HepG2 (cell line): ENCODE results near the gene RHOT2. TPM values are rescaled to one million over a fixed set of nuclear protein-coding genes. Genes with fewer than 3 reads are reported as not detected.

Experiments used
- ATAC-seq: fragments of 200-7000 bp; cut with Tn5 transposase; 3 replicates; pipeline ENCODE4 v1.9.1; 2020; ENCODE audit warnings: mild to moderate bottlenecking, moderate library complexity
- BruUV-seq: library from RNA; stranded (reverse); fragments of 400-500 nt; replicated peaks from 2 replicates; lab custom pipeline; 2021; lab: Mats Ljungman, UMichigan
- CTCF ChIA-PET: fragments of 300-600 bp; formaldehyde crosslinking; extraction: SDS; loops from one replicate; lab custom pipeline; 2021; ENCODE audit warnings: low total read pairs, inconsistent platforms, low intra/inter-chr PET ratio; lab: Yijun Ruan, JAX
- POLR2A ChIA-PET: fragments of 350-600 bp; sonication (Branson Sonifier 250); formaldehyde crosslinking; loops from one replicate; lab custom pipeline; 2020; ENCODE audit warnings: antibody characterized with exemption, inconsistent platforms; lab: Yijun Ruan, JAX
- DNase-seq: peaks from one replicate; pipeline ENCODE4 v3.0.0-alpha.2; 2015; ENCODE audit warnings: low spot score
- FAIRE-seq: peaks from 3 replicates; lab custom pipeline; 2011; peaks lifted over from hg19 to GRCh38; lab: Jason Lieb, UNC
- H2AFZ ChIP-seq: one replicate; pipeline ENCODE4 v1.6.1; 2011; ENCODE audit warnings: low read length, inconsistent platforms
- H3K27ac ChIP-seq: fragments of 300-600 bp; 3 replicates; pipeline ENCODE4 v1.8.0; 2011; ENCODE audit warnings: mixed run types, mild to moderate bottlenecking, mixed read lengths, low read length, inconsistent platforms; ENCODE audit not compliant: insufficient read depth; ENCODE audit errors: extremely low read length
- H3K27me3 ChIP-seq, 2 experiments: fragments of 200-600 bp in 1 of 2; 2 replicates in 1 of 2; 3 replicates in 1 of 2; pipeline versions ENCODE4 v1.6.0 to v1.8.0; 2011; ENCODE audit warnings: low read length in 2 of 2, mild to moderate bottlenecking in 2 of 2, moderate library complexity in 2 of 2, inconsistent platforms in 1 of 2; ENCODE audit not compliant: insufficient read depth in 2 of 2, control insufficient read depth in 1 of 2
- H3K36me3 ChIP-seq, 2 experiments: fragments of 200-600 bp in 1 of 2; replicated peaks in 1 of 2; 2 replicates in 1 of 2; 3 replicates in 1 of 2; pipeline versions ENCODE4 v1.5.1 to v1.8.0; 2011; ENCODE audit warnings: low read length in 2 of 2, inconsistent platforms in 1 of 2; ENCODE audit not compliant: insufficient read depth in 2 of 2, control insufficient read depth in 1 of 2
- H3K4me1 ChIP-seq: 2 replicates; pipeline ENCODE4 v1.5.1; 2012; ENCODE audit warnings: low read length, inconsistent platforms; ENCODE audit not compliant: insufficient read depth
- H3K4me2 ChIP-seq: 2 replicates; pipeline ENCODE4 v1.6.0; 2011; ENCODE audit warnings: low read depth, low read length, inconsistent platforms
- H3K4me3 ChIP-seq, 3 experiments: fragments of 200-600 bp in 1 of 3; sonication (generic), shearing (Covaris generic) in 1 of 3; replicated peaks in 1 of 3; 2 replicates each; pipeline ENCODE4 v1.5.1; 2011 to 2016; ENCODE audit warnings: low read length in 3 of 3, inconsistent platforms in 2 of 3, low read depth in 2 of 3, mild to moderate bottlenecking in 2 of 3, control low read depth in 1 of 3, mixed read lengths in 1 of 3; ENCODE audit not compliant: insufficient read depth in 1 of 3
- H3K79me2 ChIP-seq: one replicate; pipeline ENCODE4 v1.6.1; 2011; ENCODE audit warnings: low read length, inconsistent platforms; ENCODE audit not compliant: insufficient read depth
- H3K9ac ChIP-seq: 2 replicates; pipeline ENCODE4 v1.6.0; 2011; ENCODE audit warnings: mild to moderate bottlenecking, low read depth, low read length, inconsistent platforms; ENCODE audit not compliant: insufficient read depth
- H3K9me3 ChIP-seq: 2 replicates; pipeline ENCODE4 v1.5.1; 2012; ENCODE audit warnings: mild to moderate bottlenecking, low read length
- H4K20me1 ChIP-seq: 2 replicates; pipeline ENCODE4 v1.6.0; 2011; ENCODE audit warnings: inconsistent platforms, mild to moderate bottlenecking, low read length, moderate library complexity; ENCODE audit not compliant: insufficient read depth
- BRD4 ChIP-seq: sonication (generic); formaldehyde crosslinking; IDR thresholded peaks from 2 replicates; pipeline ENCODE4 v1.4.0; 2020; ENCODE audit warnings: missing genetic modification reagents
- CBX1 ChIP-seq: IDR thresholded peaks from one replicate; pipeline ENCODE4 v1.6.1; 2016; ENCODE audit warnings: antibody characterized with exemption, low read depth
- CCDC6 ChIP-seq: sonication (generic); formaldehyde crosslinking; IDR thresholded peaks from 2 replicates; pipeline ENCODE4 v1.8.1; 2022; ENCODE audit warnings: mild to moderate bottlenecking, missing genetic modification reagents, moderate library complexity
- ZSCAN25 ChIP-seq: sonication (generic); formaldehyde crosslinking; IDR thresholded peaks from 2 replicates; pipeline ENCODE4 v1.8.0; 2022; ENCODE audit warnings: mild to moderate bottlenecking, missing genetic modification reagents
- WGBS: methylation state at CpG from one replicate; pipeline ENCODE4 v1.1.6; 2017; ENCODE audit warnings: low lambda C conversion rate; 5-methylcytosine and 5-hydroxymethylcytosine counted together
- in situ Hi-C: cut with HindIII; loops from 2 replicates; pipeline ENCODE4 v1.10.0; 2017; ENCODE audit warnings: low pct_unique_long_range_greater_than_20kb; ENCODE audit not compliant: extremely low pct_ligation_motif_present
- intact Hi-C: fragments of 100-400 bp; cut with micrococcal nuclease; formaldehyde crosslinking; loops from one replicate; pipeline ENCODE4 v1.10.0; 2022; ENCODE audit not compliant: unreplicated experiment
- polyA plus RNA-seq, 8 experiments: library from polyadenylated mRNA; depleted of rRNA in 3 of 8; stranded (reverse) in 7 of 8; unstranded in 1 of 8; fragments of >200 nt; fragmentation: Illumina TruSeq in 4 of 8; extraction: Trizol in 4 of 8; gene quantifications; 2 replicates each; pipeline versions ENCODE4 v1.2.1 to v1.2.3, GENCODE V29; 2011 to 2016; ENCODE audit warnings: low read depth in 4 of 8, missing spikeins in 1 of 8, mixed read lengths in 1 of 8; ENCODE audit not compliant: insufficient read depth in 1 of 8
- total RNA-seq, 5 experiments: library from RNA; depleted of rRNA; stranded (reverse); fragments of >200 nt; fragmentation: Illumina TruSeq; extraction: Trizol; gene quantifications; 2 replicates each; pipeline ENCODE4 v1.2.3, GENCODE V29; 2016; ENCODE audit warnings: low read depth in 1 of 5
- TF ChIP-seq, protein P1 (sequence below): sonication (generic); formaldehyde crosslinking; IDR thresholded peaks from 2 replicates; pipeline ENCODE4 v1.5.1; 2020; ENCODE audit warnings: missing genetic modification reagents, mild to moderate bottlenecking, borderline replicate concordance
- TF ChIP-seq, protein P2 (sequence below): sonication (generic); formaldehyde crosslinking; IDR thresholded peaks from 2 replicates; pipeline ENCODE4 v1.4.0; 2020; ENCODE audit warnings: missing genetic modification reagents
- TF ChIP-seq, protein P3 (sequence below): sonication (generic); formaldehyde crosslinking; conservative IDR thresholded peaks from 2 replicates; pipeline ENCODE4 v1.8.0; 2022; ENCODE audit warnings: missing genetic modification reagents
- TF ChIP-seq, protein P4 (sequence below): sonication (generic); formaldehyde crosslinking; IDR thresholded peaks from 2 replicates; pipeline ENCODE4 v1.4.0; 2020; ENCODE audit warnings: missing genetic modification reagents, borderline replicate concordance

Gene RHOT2
- total and polyA plus RNA-seq, 2 of the 13 experiments (the other 11 are each of a cell fraction or from before 2014, with no cell fraction given), result 63.6 to 76.9 TPM

DNA sequence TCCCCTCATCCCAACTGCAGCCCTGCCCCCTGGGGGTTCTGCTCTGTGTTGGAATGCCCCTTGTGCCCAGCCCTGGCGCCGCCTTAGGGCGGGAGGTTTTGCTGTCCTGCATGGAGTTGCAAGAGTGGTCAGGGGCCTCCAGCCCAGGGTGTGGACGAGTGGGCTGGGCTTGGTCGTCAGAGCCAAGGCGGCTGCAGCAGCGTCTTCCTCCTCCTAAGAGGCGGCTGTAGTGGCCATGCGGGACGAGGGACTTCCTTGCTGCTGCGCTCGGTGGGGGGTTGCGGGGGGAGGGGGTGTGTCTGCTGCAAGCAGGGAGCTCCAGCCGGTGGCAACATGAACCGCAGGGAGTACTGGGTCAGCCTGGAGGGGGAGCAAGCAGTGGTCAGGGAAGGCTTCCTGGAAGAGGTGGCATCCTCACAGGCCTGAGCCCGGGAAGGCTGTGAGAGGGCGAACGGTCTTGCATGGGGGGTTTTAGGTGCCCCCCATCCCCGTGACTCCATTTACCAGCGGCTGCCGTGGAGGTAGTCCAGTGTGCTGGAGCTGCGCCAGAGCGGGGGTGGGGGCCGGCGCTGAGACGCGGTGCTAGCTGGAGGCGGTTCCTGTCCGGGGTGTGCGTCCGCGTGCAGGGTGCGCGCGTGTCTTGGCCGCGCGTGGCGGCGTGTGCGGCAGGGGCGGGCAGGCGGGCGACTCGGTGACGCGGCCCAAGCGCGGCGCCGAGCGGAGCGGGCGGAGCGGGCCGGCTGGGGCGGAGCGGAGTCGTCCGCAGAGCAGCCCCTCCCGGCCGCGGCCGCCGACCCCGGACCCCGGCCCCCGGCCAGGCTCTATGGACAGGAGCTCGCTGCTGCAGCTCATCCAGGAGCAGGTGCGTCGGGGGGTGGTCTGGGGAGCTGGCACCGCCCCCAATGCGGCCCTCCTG is 7.3 kb downstream of the RHOT2 start, which contains the start of gene RHBDL1 (continued):
- TF ChIP-seq CBX1 (peak; percentile 27), BRD4 (CRISPR knock-in tag) (0 out of 2 replicates have a peak, but pooled peaks have one; percentile 22)

DNA sequence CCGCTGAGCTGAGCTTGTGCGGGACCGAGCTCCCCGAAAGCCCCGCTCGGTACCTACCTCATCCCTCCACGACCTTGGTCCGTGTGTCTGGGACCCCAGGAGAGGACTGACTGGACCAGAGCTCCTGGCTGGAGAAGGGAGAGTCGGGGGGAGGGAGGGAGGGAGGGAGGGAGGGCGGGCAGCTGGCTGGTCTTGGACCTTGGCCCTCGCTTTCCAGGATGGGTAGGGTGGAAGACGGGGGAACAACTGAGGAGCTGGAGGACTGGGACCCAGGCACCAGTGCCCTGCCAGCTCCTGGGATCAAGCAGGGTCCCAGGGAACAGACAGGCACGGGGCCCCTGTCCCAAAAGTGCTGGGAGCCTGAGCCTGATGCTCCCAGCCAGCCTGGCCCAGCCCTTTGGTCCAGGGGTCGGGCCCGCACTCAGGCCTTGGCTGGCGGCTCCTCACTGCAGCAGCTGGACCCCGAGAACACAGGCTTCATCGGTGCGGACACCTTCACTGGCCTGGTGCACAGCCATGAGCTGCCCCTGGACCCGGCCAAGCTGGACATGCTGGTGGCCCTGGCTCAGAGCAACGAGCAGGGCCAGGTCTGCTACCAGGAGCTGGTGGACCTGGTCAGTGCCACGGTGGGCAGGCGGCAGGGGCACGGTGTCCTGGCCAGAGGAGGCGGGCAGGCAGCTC is 8.1 kb downstream of the RHOT2 start:
- H3K4me2 ChIP-seq, result peak overlapping the region; percentile 87
- intact Hi-C loops, result no loop called here
- ATAC-seq, result peak; percentile 10
- ChIA-PET CTCF (no interaction called here), POLR2A (interaction anchor here (0.8 to 1.9 kb wide), 6 partner anchors 8 to 44 kb away, joined by 3 to 12 read pairs (median 4); partner anchors contain the start of genes RHOT2, WDR24 and WDR90)
- peaks cover 3% of the 10 kb centered on the region for H3K79me2 ChIP-seq
- peak overlapping the region; percentile 42 to 74 (median 52); a peak in 5 of 6 replicates for H3K4me3 ChIP-seq
- H4K20me1 ChIP-seq, result 0 out of 2 replicates have a peak, but pooled peaks cover under 1% of the 10 kb centered on the region
- peaks cover 14 to 24% of the 10 kb centered on the region in 2 experiments; a peak in 4 of 5 replicates for H3K36me3 ChIP-seq
- H3K9ac ChIP-seq, result peak overlapping the region; percentile 58
- H3K9me3 ChIP-seq, result no peaks in the 10 kb centered on the region
- FAIRE-seq, result no peak
- in situ Hi-C loops, result no loop called here
- no peak for DNase-seq
- H3K27ac ChIP-seq, result peak overlapping the region; percentile 60
- no peak overlapping the region for H2AFZ ChIP-seq
- BruUV-seq, result no TSS peak
- no peaks in the 10 kb centered on the region; a peak in 1 of 5 replicates for H3K27me3 ChIP-seq
- peaks cover 36% of the 10 kb centered on the region for H3K4me1 ChIP-seq
- WGBS, result 4% methylated on average over 4 of the region's 25 CpGs
- TF ChIP-seq, protein P1, sequence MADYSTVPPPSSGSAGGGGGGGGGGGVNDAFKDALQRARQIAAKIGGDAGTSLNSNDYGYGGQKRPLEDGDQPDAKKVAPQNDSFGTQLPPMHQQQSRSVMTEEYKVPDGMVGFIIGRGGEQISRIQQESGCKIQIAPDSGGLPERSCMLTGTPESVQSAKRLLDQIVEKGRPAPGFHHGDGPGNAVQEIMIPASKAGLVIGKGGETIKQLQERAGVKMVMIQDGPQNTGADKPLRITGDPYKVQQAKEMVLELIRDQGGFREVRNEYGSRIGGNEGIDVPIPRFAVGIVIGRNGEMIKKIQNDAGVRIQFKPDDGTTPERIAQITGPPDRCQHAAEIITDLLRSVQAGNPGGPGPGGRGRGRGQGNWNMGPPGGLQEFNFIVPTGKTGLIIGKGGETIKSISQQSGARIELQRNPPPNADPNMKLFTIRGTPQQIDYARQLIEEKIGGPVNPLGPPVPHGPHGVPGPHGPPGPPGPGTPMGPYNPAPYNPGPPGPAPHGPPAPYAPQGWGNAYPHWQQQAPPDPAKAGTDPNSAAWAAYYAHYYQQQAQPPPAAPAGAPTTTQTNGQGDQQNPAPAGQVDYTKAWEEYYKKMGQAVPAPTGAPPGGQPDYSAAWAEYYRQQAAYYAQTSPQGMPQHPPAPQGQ (CRISPR knock-in tag), result no peak
- TF ChIP-seq ZSCAN25 (CRISPR knock-in tag), result no peak
- TF ChIP-seq, protein P2, sequence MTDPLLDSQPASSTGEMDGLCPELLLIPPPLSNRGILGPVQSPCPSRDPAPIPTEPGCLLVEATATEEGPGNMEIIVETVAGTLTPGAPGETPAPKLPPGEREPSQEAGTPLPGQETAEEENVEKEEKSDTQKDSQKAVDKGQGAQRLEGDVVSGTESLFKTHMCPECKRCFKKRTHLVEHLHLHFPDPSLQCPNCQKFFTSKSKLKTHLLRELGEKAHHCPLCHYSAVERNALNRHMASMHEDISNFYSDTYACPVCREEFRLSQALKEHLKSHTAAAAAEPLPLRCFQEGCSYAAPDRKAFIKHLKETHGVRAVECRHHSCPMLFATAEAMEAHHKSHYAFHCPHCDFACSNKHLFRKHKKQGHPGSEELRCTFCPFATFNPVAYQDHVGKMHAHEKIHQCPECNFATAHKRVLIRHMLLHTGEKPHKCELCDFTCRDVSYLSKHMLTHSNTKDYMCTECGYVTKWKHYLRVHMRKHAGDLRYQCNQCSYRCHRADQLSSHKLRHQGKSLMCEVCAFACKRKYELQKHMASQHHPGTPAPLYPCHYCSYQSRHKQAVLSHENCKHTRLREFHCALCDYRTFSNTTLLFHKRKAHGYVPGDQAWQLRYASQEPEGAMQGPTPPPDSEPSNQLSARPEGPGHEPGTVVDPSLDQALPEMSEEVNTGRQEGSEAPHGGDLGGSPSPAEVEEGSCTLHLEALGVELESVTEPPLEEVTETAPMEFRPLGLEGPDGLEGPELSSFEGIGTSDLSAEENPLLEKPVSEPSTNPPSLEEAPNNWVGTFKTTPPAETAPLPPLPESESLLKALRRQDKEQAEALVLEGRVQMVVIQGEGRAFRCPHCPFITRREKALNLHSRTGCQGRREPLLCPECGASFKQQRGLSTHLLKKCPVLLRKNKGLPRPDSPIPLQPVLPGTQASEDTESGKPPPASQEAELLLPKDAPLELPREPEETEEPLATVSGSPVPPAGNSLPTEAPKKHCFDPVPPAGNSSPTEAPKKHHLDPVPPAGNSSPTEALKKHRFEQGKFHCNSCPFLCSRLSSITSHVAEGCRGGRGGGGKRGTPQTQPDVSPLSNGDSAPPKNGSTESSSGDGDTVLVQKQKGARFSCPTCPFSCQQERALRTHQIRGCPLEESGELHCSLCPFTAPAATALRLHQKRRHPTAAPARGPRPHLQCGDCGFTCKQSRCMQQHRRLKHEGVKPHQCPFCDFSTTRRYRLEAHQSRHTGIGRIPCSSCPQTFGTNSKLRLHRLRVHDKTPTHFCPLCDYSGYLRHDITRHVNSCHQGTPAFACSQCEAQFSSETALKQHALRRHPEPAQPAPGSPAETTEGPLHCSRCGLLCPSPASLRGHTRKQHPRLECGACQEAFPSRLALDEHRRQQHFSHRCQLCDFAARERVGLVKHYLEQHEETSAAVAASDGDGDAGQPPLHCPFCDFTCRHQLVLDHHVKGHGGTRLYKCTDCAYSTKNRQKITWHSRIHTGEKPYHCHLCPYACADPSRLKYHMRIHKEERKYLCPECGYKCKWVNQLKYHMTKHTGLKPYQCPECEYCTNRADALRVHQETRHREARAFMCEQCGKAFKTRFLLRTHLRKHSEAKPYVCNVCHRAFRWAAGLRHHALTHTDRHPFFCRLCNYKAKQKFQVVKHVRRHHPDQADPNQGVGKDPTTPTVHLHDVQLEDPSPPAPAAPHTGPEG (CRISPR knock-in tag), result no peak
- TF ChIP-seq, protein P3, sequence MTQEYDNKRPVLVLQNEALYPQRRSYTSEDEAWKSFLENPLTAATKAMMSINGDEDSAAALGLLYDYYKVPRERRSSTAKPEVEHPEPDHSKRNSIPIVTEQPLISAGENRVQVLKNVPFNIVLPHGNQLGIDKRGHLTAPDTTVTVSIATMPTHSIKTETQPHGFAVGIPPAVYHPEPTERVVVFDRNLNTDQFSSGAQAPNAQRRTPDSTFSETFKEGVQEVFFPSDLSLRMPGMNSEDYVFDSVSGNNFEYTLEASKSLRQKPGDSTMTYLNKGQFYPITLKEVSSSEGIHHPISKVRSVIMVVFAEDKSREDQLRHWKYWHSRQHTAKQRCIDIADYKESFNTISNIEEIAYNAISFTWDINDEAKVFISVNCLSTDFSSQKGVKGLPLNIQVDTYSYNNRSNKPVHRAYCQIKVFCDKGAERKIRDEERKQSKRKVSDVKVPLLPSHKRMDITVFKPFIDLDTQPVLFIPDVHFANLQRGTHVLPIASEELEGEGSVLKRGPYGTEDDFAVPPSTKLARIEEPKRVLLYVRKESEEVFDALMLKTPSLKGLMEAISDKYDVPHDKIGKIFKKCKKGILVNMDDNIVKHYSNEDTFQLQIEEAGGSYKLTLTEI (CRISPR knock-in tag), result no peak
- TF ChIP-seq, protein P4, sequence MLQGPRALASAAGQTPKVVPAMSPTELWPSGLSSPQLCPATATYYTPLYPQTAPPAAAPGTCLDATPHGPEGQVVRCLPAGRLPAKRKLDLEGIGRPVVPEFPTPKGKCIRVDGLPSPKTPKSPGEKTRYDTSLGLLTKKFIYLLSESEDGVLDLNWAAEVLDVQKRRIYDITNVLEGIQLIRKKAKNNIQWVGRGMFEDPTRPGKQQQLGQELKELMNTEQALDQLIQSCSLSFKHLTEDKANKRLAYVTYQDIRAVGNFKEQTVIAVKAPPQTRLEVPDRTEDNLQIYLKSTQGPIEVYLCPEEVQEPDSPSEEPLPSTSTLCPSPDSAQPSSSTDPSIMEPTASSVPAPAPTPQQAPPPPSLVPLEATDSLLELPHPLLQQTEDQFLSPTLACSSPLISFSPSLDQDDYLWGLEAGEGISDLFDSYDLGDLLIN (CRISPR knock-in tag), result no peak
- TF ChIP-seq CCDC6, result no peak
